ENCODE data around the gene ZNF678.
"Not testable (repeated sequence)": the region's sequence is repeated elsewhere in the genome, so short reads cannot be mapped to it uniquely, and the experiment has no call there.

The ZNF678 gene

GRCh38 chr1:227551881-227552280 is 11.5 kb upstream of the ZNF678 start:
- DNase-seq (ENCODE audit: low spot score), result not testable (repeated sequence)

- no peak for DNase-seq (ENCODE audit: low spot score)
Measured at GRCh38 chr1:227556288-227556687, 7.1 kb upstream of the ZNF678 start.

GRCh38 chr1:227557962-227558725 is 5.2 kb upstream of the ZNF678 start:
- DNase-seq (ENCODE audit: low spot score), result no peak

GRCh38 chr1:227558732-227559262 is 4.6 kb upstream of the ZNF678 start:
- DNase-seq (ENCODE audit: low spot score), result no peak

GRCh38 chr1:227559499-227559898 is 3.9 kb upstream of the ZNF678 start:
- DNase-seq (ENCODE audit: low spot score), result no peak

- no peak for DNase-seq (ENCODE audit: low spot score)
Measured at GRCh38 chr1:227559926-227560325, 3.4 kb upstream of the ZNF678 start.

- no peak for DNase-seq (ENCODE audit: low spot score)
Measured at GRCh38 chr1:227560393-227561173, 2.8 kb upstream of the ZNF678 start.

GRCh38 chr1:227561241-227561907 is 2.0 kb upstream of the ZNF678 start:
- no peak for DNase-seq (ENCODE audit: low spot score)

GRCh38 chr1:227562037-227562436 is 1.3 kb upstream of the ZNF678 start:
- DNase-seq (ENCODE audit: low spot score), result no peak

GRCh38 chr1:227562933-227563323 is 428 bp upstream of the ZNF678 start:
- DNase-seq (ENCODE audit: low spot score), result no peak

- no peak for DNase-seq (ENCODE audit: low spot score)
Measured at GRCh38 chr1:227567256-227567655, 3.9 kb downstream of the ZNF678 start.

- DNase-seq (ENCODE audit: low spot score), result no peak
Measured at GRCh38 chr1:227568593-227568992, 5.2 kb downstream of the ZNF678 start.

- DNase-seq (ENCODE audit: low spot score), result no peak
Measured at GRCh38 chr1:227572752-227573151, 9.4 kb downstream of the ZNF678 start.

GRCh38 chr1:227574926-227575325 is 11.6 kb downstream of the ZNF678 start:
- DNase-seq (ENCODE audit: low spot score), result no peak

GRCh38 chr1:227576189-227576588 is 12.8 kb downstream of the ZNF678 start:
- DNase-seq (ENCODE audit: low spot score), result no peak

GRCh38 chr1:227577500-227577899 is 14.1 kb downstream of the ZNF678 start:
- DNase-seq (ENCODE audit: low spot score), result no peak

GRCh38 chr1:227583354-227583753 is 20.0 kb downstream of the ZNF678 start:
- DNase-seq (ENCODE audit: low spot score), result no peak

GRCh38 chr1:227586733-227587132 is 23.4 kb downstream of the ZNF678 start:
- DNase-seq (ENCODE audit: low spot score), result no peak

GRCh38 chr1:227587968-227588367 is 24.6 kb downstream of the ZNF678 start:
- DNase-seq (ENCODE audit: low spot score), result no peak

GRCh38 chr1:227588769-227589168 is 25.4 kb downstream of the ZNF678 start:
- not testable (repeated sequence) for DNase-seq (ENCODE audit: low spot score)

- not testable (repeated sequence) for DNase-seq (ENCODE audit: low spot score)
Measured at GRCh38 chr1:227589777-227590176, 26.4 kb downstream of the ZNF678 start.

- DNase-seq (ENCODE audit: low spot score), result not testable (repeated sequence)
Measured at GRCh38 chr1:227596222-227596621, 32.9 kb downstream of the ZNF678 start.

GRCh38 chr1:227603327-227603726 is 40.0 kb downstream of the ZNF678 start:
- DNase-seq (ENCODE audit: low spot score), result no peak
